ENCODE measurements around the gene MAT2A. TPM values are rescaled to one million over a fixed set of nuclear protein-coding genes. Genes with fewer than 3 reads are reported as not detected.

MAT2A gene
- total and polyA plus RNA-seq, 2 of the 8 experiments (the other 6 are each of a cell fraction or from before 2014, with no cell fraction given), result 255 to 307 TPM

- TF ChIP-seq HDAC2 (IDR thresholded peaks at IDR 0.05; ENCODE audit: borderline replicate concordance in 1 of 2, low read depth in 2 of 2, low read length in 2 of 2) (no peak), JUND (IDR thresholded peaks at IDR 0.05; ENCODE audit: low read length) (no peak), RAD21 (IDR thresholded peaks at IDR 0.05 in 1 of 2, conservative IDR thresholded peaks at IDR 0.05 in 1 of 2; ENCODE audit: low read depth in 2 of 2, low read length in 2 of 2) (no peak), POLR2AphosphoS5 (IDR thresholded peaks at IDR 0.05; ENCODE audit: low read depth, low read length) (no peak)
These were observed 24.6 kb upstream of the MAT2A start (continued) for GRCh38 chr2:85514323-85514722.

Measured in H1 (cell line).